Liver (tissue), 9 donors: Measurements from ENCODE around the gene GAD2. TPM values are rescaled to one million over a fixed set of nuclear protein-coding genes. Genes with fewer than 3 reads are reported as not detected.

Experiments used
- DNase-seq: peaks from one replicate; pipeline ENCODE4 v3.0.0-alpha.2; 2017; ENCODE audit warnings: low spot score
- H3K27ac ChIP-seq, 2 donors: one replicate each; pipeline ENCODE4 v1.7.0; 2013; ENCODE audit warnings: inconsistent platforms in 2 of 2, low read length in 2 of 2, control low read depth in 1 of 2, low read depth in 1 of 2, mild to moderate bottlenecking in 1 of 2
- H3K27me3 ChIP-seq, 4 donors: one replicate each; pipeline versions ENCODE4 v1.6.1 to v1.7.0; 2013; ENCODE audit warnings: low read length in 3 of 4, inconsistent platforms in 1 of 4, mild to moderate bottlenecking in 1 of 4, moderate library complexity in 1 of 4; ENCODE audit not compliant: control insufficient read depth in 4 of 4, insufficient read depth in 4 of 4
- H3K36me3 ChIP-seq, 4 donors: one replicate each; pipeline versions ENCODE4 v1.6.1 to v1.7.0; 2013; ENCODE audit warnings: low read length in 3 of 4, mild to moderate bottlenecking in 3 of 4, low read depth in 1 of 4, moderate library complexity in 1 of 4; ENCODE audit not compliant: control insufficient read depth in 4 of 4, insufficient read depth in 3 of 4
- H3K4me1 ChIP-seq, 4 donors: one replicate each; pipeline versions ENCODE4 v1.6.1 to v1.7.0; 2013; ENCODE audit warnings: low read length in 3 of 4, mild to moderate bottlenecking in 3 of 4, moderate library complexity in 1 of 4; ENCODE audit not compliant: control insufficient read depth in 4 of 4, insufficient read depth in 4 of 4
- H3K4me3 ChIP-seq, 3 donors: one replicate each; pipeline versions ENCODE4 v1.6.1 to v1.7.0; 2013; ENCODE audit warnings: low read length in 3 of 3, control low read depth in 1 of 3, low read depth in 1 of 3, mild to moderate bottlenecking in 1 of 3
- H3K9ac ChIP-seq, 2 donors: one replicate each; pipeline ENCODE4 v1.7.0; 2013; ENCODE audit warnings: low read length in 2 of 2, mild to moderate bottlenecking in 2 of 2, moderate library complexity in 2 of 2, control low read depth in 1 of 2, low read depth in 1 of 2
- H3K9me3 ChIP-seq, 4 donors: one replicate each; pipeline versions ENCODE4 v1.6.1 to v1.7.0; 2013; ENCODE audit warnings: low read length in 3 of 4; ENCODE audit not compliant: control insufficient read depth in 4 of 4
- ATF3 ChIP-seq: IDR thresholded peaks from 2 replicates; pipeline ENCODE4 v1.6.1; 2016; ENCODE audit warnings: antibody characterized with exemption
- EGR1 ChIP-seq, 2 donors: IDR thresholded peaks; 2 replicates each; pipeline ENCODE4 v1.6.1; 2016 to 2018; ENCODE audit warnings: antibody characterized with exemption in 2 of 2, low read depth in 2 of 2
- FOXA1 ChIP-seq: IDR thresholded peaks from 2 replicates; pipeline ENCODE4 v1.6.1; 2016; ENCODE audit warnings: antibody characterized with exemption
- FOXA2 ChIP-seq: IDR thresholded peaks from 2 replicates; pipeline ENCODE4 v1.6.1; 2016; ENCODE audit warnings: antibody characterized with exemption
- GABPA ChIP-seq, 2 donors: IDR thresholded peaks in 1 of 2; conservative IDR thresholded peaks in 1 of 2; 2 replicates each; pipeline ENCODE4 v1.6.1; 2016; ENCODE audit warnings: antibody characterized with exemption in 2 of 2, mild to moderate bottlenecking in 1 of 2, moderate library complexity in 1 of 2
- HNF4A ChIP-seq, 2 donors: conservative IDR thresholded peaks; 2 replicates each; pipeline ENCODE4 v1.6.1; 2016; ENCODE audit warnings: antibody characterized with exemption in 2 of 2, mild to moderate bottlenecking in 2 of 2
- HNF4G ChIP-seq: IDR thresholded peaks from 2 replicates; pipeline ENCODE4 v1.6.1; 2016; ENCODE audit warnings: antibody characterized with exemption
- JUND ChIP-seq, 2 donors: IDR thresholded peaks; 2 replicates each; pipeline ENCODE4 v1.6.1; 2016; ENCODE audit warnings: antibody characterized with exemption in 2 of 2
- MAX ChIP-seq: IDR thresholded peaks from 2 replicates; pipeline ENCODE4 v1.6.1; 2016; ENCODE audit warnings: antibody characterized with exemption
- NR2F2 ChIP-seq: IDR thresholded peaks from 2 replicates; pipeline ENCODE4 v1.6.1; 2016; ENCODE audit warnings: antibody characterized with exemption
- RAD21 ChIP-seq, 2 donors: IDR thresholded peaks; 2 replicates each; pipeline ENCODE4 v1.6.1; 2016; ENCODE audit warnings: antibody characterized with exemption in 2 of 2, mild to moderate bottlenecking in 2 of 2
- REST ChIP-seq: IDR thresholded peaks from 2 replicates; pipeline ENCODE4 v1.6.1; 2016; ENCODE audit warnings: antibody characterized with exemption, mild to moderate bottlenecking
- RXRA ChIP-seq, 2 donors: IDR thresholded peaks; 2 replicates each; pipeline ENCODE4 v1.6.1; 2017 to 2018; ENCODE audit warnings: antibody characterized with exemption in 2 of 2, mild to moderate bottlenecking in 1 of 2
- SP1 ChIP-seq: IDR thresholded peaks from 2 replicates; pipeline ENCODE4 v1.6.1; 2018; ENCODE audit warnings: antibody characterized with exemption, mild to moderate bottlenecking
- TAF1 ChIP-seq: conservative IDR thresholded peaks from 2 replicates; pipeline ENCODE4 v1.6.1; 2016; ENCODE audit warnings: antibody characterized with exemption, mild to moderate bottlenecking
- YY1 ChIP-seq: IDR thresholded peaks from 2 replicates; pipeline ENCODE4 v1.6.1; 2016; ENCODE audit warnings: antibody characterized with exemption, mild to moderate bottlenecking
- WGBS: extraction: QIAGEN DNeasy Blood & Tissue Kit; methylation state at CpG from one replicate; pipeline ENCODE4 v1.1.7; 2013; 5-methylcytosine and 5-hydroxymethylcytosine counted together
- polyA plus RNA-seq, 2 donors: library from polyadenylated mRNA; stranded (reverse) in 1 of 2; unstranded in 1 of 2; fragments of 200-250 nt in 1 of 2; fragments of >200 nt in 1 of 2; fragmentation: Nextera tagmentation in 1 of 2; extraction: Ambion mirVana in 1 of 2; gene quantifications; one replicate each; pipeline versions ENCODE4 v1.2.1 to v1.2.3, GENCODE V29; 2013 to 2015
- total RNA-seq, 2 donors: library from RNA; depleted of rRNA; stranded (reverse); fragments of >200 nt; gene quantifications; one replicate each; pipeline ENCODE4 v1.2.3, GENCODE V29; 2014
- TF ChIP-seq, protein P1 (sequence below): IDR thresholded peaks from 2 replicates; pipeline ENCODE4 v1.6.1; 2016; ENCODE audit warnings: antibody characterized with exemption
- donor health status: healthy.
- donor health status: healthy.
- donor health status: healthy.
- donor health status: healthy.
- donor health status: healthy.

Gene GAD2
- total and polyA plus RNA-seq, 4 donors, result not detected

- peaks cover 0 to 1% (median 0%) of the 10 kb centered on the region in 4 donors for H3K9me3 ChIP-seq
- 63% methylated on average over 4 of the region's 4 CpGs for WGBS
- peaks cover 0 to 7% (median 0%) of the 10 kb centered on the region in 4 donors for H3K27me3 ChIP-seq
- H3K36me3 ChIP-seq, result no peaks in the 10 kb centered on the region
- no peak overlapping the region for H3K4me3 ChIP-seq
- no peak for DNase-seq
- TF ChIP-seq SP1 (no peak), EGR1 (IDR thresholded peaks at IDR 0.05; ENCODE audit: low read depth in 2 of 2) (no peak), ATF3 (no peak), JUND (IDR thresholded peaks at IDR 0.05) (no peak), NR2F2 (no peak), TAF1 (no peak), GABPA (IDR thresholded peaks at IDR 0.05 in 1 of 2, conservative IDR thresholded peaks at IDR 0.05 in 1 of 2) (no peak), FOXA2 (no peak), HNF4G (no peak), RXRA (IDR thresholded peaks at IDR 0.05) (no peak), REST (no peak), RAD21 (IDR thresholded peaks at IDR 0.05) (no peak)
- TF ChIP-seq, protein P1, sequence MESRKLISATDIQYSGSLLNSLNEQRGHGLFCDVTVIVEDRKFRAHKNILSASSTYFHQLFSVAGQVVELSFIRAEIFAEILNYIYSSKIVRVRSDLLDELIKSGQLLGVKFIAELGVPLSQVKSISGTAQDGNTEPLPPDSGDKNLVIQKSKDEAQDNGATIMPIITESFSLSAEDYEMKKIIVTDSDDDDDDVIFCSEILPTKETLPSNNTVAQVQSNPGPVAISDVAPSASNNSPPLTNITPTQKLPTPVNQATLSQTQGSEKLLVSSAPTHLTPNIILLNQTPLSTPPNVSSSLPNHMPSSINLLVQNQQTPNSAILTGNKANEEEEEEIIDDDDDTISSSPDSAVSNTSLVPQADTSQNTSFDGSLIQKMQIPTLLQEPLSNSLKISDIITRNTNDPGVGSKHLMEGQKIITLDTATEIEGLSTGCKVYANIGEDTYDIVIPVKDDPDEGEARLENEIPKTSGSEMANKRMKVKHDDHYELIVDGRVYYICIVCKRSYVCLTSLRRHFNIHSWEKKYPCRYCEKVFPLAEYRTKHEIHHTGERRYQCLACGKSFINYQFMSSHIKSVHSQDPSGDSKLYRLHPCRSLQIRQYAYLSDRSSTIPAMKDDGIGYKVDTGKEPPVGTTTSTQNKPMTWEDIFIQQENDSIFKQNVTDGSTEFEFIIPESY, result no peak
- no peak overlapping the region for H3K9ac ChIP-seq
- no peak overlapping the region for H3K27ac ChIP-seq
- H3K4me1 ChIP-seq, result no peaks in the 10 kb centered on the region
Measured at GRCh38 chr10:26199841-26200240, 16.7 kb upstream of the GAD2 start.

DNA sequence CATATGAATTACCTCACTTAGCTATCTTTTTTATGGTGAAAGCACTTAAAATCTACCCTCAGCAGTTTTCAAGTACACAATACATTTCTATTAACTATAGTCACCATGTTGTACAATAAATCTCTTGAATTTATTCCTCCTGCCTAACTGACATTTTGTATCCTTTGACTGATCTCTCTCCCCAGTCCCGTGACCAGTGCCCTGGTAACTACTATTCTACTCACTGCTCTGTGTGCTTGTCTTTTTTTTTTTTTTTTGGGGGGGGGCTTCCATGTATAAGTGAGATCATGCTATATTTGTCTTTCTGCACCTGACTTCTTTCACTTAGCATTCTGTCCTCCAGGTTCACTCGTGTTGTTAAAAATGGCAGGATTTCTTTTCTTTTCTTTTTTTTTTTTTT, 11.4 kb upstream of the GAD2 start:
- Histone ChIP-seq H3K27ac (no peak overlapping the region), H3K36me3 (no peaks in the 10 kb centered on the region), H3K9me3 (peaks cover 0 to 1% (median 0%) of the 10 kb centered on the region in 4 donors), H3K9ac (no peak overlapping the region), H3K27me3 (peaks cover 0 to 5% (median 2%) of the 10 kb centered on the region in 4 donors), H3K4me3 (no peak overlapping the region), H3K4me1 (no peaks in the 10 kb centered on the region)
- 83% methylated on average over 2 of the region's 2 CpGs for WGBS
- DNase-seq, result no peak
- TF ChIP-seq FOXA2 (no peak), YY1 (no peak), RXRA (IDR thresholded peaks at IDR 0.05) (no peak), MAX (no peak), JUND (IDR thresholded peaks at IDR 0.05) (no peak), HNF4G (no peak), RAD21 (IDR thresholded peaks at IDR 0.05) (no peak), NR2F2 (no peak), GABPA (IDR thresholded peaks at IDR 0.05 in 1 of 2, conservative IDR thresholded peaks at IDR 0.05 in 1 of 2) (no peak), REST (no peak), HNF4A (conservative IDR thresholded peaks at IDR 0.05) (no peak), TAF1 (no peak), SP1 (no peak), FOXA1 (no peak)
